ENCODE measurements around the gene MPP7.

MPP7 gene

GRCh38 chr10:28274475-28274874 is 28.4 kb downstream of the MPP7 start:
- no peak for TF ChIP-seq CTCF (conservative IDR thresholded peaks at IDR 0.05; ENCODE audit: low read length)
- H3K4me3 ChIP-seq (ENCODE audit: low read length), result no peak overlapping the region

GRCh38 chr10:28273343-28273742 is 29.5 kb downstream of the MPP7 start:
- H3K4me3 ChIP-seq (ENCODE audit: low read length), result no peak overlapping the region
- no peak for TF ChIP-seq CTCF (conservative IDR thresholded peaks at IDR 0.05; ENCODE audit: low read length)
- DNase-seq (ENCODE audit: low read depth), result no peak

More at GRCh38 chr10:28274475-28274874, 28.4 kb downstream of the MPP7 start:
- no peak for DNase-seq (ENCODE audit: low read depth)

DNA sequence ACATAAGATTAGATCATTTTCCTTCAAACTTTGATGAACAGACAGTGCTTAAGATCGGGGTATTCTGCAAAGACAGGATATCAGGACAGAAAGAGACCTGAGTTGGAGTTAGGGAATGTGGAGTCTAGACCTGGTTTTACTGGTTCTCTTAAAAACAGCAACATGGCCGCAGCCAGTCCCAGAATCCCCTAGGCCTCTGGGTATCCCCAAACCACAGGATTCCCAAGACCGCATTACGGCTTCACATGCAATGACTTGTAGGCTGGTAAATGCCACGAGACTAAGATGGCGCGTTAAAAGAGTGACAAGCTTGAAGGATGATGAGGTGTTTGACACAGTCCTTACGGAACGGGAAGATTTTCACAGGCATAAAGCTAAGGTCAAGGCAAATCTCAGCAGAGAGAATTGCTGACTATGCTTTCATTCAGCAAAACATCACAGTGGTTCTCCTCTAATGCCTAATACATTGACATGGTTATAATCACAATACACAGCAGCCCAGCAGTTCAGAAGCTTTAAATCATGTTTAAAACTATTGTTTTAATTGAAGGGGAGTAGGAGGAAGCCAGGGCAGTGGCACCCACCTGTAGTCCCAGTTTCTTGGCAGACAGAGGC is 32.9 kb downstream of the MPP7 start:
- no peak overlapping the region for H3K4me3 ChIP-seq (ENCODE audit: low read length)
- DNase-seq (ENCODE audit: low read depth), result no peak
- no peak for TF ChIP-seq CTCF (conservative IDR thresholded peaks at IDR 0.05; ENCODE audit: low read length)

GRCh38 chr10:28266449-28267224 is 36.2 kb downstream of the MPP7 start:
- no peak for DNase-seq (ENCODE audit: low read depth)
- TF ChIP-seq CTCF (conservative IDR thresholded peaks at IDR 0.05; ENCODE audit: low read length), result no peak
- no peak overlapping the region for H3K4me3 ChIP-seq (ENCODE audit: low read length)

- no peak overlapping the region for H3K4me3 ChIP-seq (ENCODE audit: low read length)
- DNase-seq (ENCODE audit: low read depth), result no peak
- no peak for TF ChIP-seq CTCF (conservative IDR thresholded peaks at IDR 0.05; ENCODE audit: low read length)
Observed at GRCh38 chr10:28263136-28263857, 39.6 kb downstream of the MPP7 start.

- DNase-seq (ENCODE audit: low read depth), result no peak
- H3K4me3 ChIP-seq (ENCODE audit: low read length), result no peak overlapping the region
- no peak for TF ChIP-seq CTCF (conservative IDR thresholded peaks at IDR 0.05; ENCODE audit: low read length)
Observed at GRCh38 chr10:28256776-28257175, 46.1 kb downstream of the MPP7 start.

Data from AG10803 (cell line).